Left ventricle myocardium superior (tissue), 1 donor: ENCODE data around the gene MCC. TPM values are rescaled to one million over a fixed set of nuclear protein-coding genes. Genes with fewer than 3 reads are reported as not detected.
"Not testable (repeated sequence)": the region's sequence is repeated elsewhere in the genome, so short reads cannot be mapped to it uniquely, and the experiment has no call there.

Experiments used
- ATAC-seq: fragments of 200-7000 bp; cut with Tn5 transposase; one replicate; pipeline ENCODE4 v1.9.1; 2020; ENCODE audit warnings: mild to moderate bottlenecking, moderate library complexity
- DNase-seq: peaks from one replicate; pipeline ENCODE4 v3.0.0-alpha.2; 2020
- intact Hi-C: fragments of 100-400 bp; cut with micrococcal nuclease; formaldehyde crosslinking; loops from one replicate; pipeline ENCODE4 v1.11.0; 2022
- total RNA-seq: library from RNA; stranded (reverse); fragmentation: NEBNext Ultra II Directional; extraction: Animal tissue kit (Norgen Biotek cat#: 25700); gene quantifications from one replicate; pipeline ENCODE4 v1.2.1, GENCODE V29; 2021
- donor health status: DM: no; HTN: yes; CAD: no; lungs with severe emphysema.

Gene MCC
- total RNA-seq, 1 donor from 2014 or later = 27.1 TPM

DNA sequence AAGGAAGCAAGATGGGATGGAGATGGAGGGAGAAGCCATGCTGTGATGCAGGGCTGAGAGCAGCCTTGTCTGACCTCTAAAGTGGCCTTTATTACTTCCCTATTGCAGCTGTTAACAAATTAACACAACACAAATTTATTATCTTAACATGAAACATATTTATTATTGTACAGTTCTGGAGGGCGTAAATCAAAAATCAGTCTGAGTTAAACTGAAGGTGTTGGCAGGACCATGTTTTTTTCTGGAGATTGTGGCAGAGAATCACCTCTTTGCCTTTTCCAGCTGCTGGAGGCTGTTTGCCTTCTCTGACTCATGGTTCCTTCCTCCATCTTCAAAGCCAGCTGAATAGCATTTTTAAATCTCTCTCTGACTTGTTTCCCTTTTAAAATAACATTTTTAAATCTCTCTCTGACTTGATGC, 7.2 kb upstream of the MCC start:
- ATAC-seq (no peak), DNase-seq (no peak)
- intact Hi-C loops = no loop called here

DNA sequence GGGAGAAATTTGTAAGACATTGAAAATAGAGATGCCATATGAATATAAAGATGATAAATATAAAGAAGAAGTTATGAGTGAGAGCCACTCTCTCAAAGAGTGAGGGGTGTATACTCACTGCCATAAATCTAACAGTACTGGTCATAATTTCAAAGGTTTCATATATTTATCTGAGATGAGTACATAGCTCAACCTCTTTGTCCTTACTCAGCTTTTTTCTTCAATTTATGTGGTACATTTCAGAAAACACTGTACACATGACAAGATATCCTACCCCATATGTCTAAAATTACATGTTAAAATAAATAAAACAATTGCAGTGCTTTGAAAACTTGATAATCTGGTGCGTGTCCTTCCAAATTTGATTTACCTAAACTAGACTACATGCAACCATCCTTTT, 5.2 kb upstream of the MCC start:
- ATAC-seq (no peak), DNase-seq (no peak)
- intact Hi-C loops = no loop called here

DNA sequence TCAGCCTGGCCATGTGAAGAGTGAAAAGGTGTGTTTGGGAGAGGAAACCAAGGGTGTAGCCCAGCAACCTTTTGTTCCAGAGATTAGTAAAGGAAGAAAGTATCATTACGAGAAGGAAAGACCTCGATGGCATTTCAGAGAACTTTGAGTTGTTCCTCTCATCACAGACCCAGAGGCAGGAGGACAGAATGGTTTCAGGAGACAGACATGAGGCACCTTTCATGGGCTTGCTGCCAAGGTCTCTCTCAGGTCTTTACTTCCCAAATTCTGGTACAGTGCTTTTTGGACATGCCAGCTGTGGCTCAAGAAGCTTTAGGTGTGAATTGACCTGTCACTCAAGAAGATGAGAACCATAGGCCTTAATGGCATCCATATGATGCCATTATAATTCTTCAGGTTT, 2.8 kb upstream of the MCC start:
- no peak for ATAC-seq
- intact Hi-C loops = no loop called here
- no peak for DNase-seq

DNA sequence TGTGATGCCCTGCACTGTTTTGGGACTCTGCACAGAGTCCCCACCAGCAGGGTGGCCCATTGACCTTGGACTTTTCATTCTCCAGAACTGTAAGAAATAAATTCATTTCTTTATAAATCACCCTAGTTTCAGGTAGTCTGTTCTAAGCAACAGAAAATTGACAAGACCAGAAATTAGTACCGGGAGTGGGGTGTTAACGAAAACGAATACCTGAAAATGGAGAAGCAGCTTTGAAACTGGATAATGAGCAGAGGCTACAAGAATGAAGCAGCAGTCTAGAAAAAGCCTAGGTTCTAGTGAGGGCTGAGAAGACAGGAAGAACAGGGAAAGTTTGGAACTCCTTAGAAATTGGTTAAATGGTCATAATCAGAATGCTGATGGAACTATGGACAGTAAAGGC, 2.1 kb upstream of the MCC start:
- ATAC-seq (no peak), DNase-seq (no peak)
- intact Hi-C loops = no loop called here

DNA sequence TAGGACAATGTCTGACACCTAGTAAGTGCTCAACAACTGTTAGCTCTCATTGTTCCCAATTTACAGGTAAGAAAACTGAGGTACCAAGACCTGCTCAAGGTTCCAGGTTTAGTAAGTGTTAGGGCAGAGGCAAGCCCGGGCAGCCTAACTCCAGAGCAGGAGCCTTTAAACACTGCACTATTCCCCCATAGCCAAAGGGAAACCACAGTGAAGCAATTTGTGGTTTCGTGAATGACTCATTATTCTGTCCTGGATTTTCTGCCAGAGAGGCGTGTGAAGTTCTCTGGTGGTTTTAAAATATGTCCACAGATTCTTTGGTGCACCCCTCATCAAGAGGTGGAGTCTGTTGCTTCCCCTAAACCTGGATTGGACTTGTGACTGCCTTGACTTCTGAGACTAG, 1.0 kb upstream of the MCC start:
- DNase-seq = no peak
- intact Hi-C loops = no loop called here
- ATAC-seq = peak; percentile 73

DNA sequence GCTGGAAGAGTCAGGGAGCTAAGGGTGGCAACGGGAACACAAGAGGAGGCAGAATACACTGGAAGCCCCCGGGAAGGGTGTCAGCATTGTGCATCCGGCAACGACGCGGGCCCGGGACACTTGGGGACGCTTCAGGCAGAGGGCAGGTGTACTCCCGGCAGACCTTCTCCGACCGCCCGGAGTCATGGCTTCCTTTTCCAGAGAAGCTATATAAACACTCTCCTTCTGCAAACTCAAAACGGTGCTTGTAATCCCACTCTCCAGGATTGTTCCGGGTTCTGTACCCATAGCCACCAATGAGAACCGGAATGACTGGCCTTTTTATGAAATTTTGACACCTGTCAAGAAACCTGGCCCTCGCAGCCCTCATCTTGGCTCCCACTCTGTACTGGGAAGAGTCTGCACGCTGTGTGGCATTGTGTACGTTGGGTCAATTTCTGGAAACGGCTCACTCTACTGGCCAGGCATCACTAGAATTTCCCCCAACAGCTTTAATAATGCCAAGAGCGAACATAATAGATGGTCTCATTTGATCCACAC, 462 bp upstream of the MCC start:
- intact Hi-C loops = no loop called here
- DNase-seq (no peak), ATAC-seq (peak; percentile 54)

DNA sequence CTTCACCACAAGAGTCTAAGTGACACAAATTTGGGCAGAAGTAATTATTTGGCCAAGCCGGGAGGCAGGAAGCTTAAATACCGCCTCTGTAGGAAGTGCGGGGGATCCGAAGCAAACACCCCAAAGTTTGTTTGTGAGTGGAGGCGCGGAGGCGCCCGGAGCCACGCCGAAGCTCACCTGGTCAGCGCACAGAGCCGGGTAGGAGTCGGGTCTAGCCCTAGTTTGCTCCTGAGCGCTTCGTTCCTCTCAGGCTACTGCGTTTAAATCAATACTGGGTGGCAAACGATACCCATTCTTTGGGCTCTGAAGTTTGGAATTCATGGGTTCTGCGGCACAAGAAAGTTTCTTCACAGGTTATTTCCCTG, 855 bp downstream of the MCC start:
- intact Hi-C loops = no loop called here
- ATAC-seq (peak; percentile 10), DNase-seq (no peak)

DNA sequence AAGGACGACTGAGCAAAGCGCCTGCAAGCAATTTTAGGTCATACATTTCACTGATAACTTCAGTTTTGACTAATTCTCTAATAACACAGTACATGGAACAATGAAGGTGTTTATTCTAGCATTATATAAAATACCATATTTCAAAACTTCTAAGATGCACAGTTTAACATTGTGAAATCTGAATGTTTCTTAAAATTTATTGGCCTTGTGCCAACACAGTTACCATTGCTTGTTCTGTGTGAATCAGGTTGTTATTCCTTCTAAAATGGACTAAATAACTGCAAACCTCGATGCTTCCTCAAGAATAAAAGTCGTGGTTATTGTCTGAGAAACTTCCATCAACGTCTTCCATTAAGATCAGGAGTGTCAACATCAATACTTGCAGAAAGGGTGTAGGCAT, 8.0 kb downstream of the MCC start:
- intact Hi-C loops = no loop called here
- no peak for ATAC-seq
- no peak for DNase-seq

DNA sequence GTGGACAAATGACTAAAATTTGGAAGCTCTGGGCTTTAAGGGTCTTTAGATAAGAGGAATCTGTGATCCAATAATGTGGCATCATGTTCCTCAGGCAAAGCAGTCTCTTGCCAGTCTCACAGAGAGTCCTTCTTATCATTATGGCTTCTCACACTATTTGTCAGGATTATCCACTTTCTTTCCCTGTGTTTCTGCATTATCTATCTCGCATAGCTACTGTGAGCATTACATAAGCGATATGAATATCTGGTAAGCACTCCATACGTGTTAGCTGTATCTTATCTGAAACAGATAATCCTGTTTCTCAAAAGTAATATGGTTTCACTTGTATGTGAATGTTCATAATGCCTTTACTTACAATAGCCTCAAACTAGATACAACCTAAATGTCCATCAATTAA, 9.6 kb downstream of the MCC start:
- intact Hi-C loops = no loop called here
- ATAC-seq = no peak
- no peak for DNase-seq

DNA sequence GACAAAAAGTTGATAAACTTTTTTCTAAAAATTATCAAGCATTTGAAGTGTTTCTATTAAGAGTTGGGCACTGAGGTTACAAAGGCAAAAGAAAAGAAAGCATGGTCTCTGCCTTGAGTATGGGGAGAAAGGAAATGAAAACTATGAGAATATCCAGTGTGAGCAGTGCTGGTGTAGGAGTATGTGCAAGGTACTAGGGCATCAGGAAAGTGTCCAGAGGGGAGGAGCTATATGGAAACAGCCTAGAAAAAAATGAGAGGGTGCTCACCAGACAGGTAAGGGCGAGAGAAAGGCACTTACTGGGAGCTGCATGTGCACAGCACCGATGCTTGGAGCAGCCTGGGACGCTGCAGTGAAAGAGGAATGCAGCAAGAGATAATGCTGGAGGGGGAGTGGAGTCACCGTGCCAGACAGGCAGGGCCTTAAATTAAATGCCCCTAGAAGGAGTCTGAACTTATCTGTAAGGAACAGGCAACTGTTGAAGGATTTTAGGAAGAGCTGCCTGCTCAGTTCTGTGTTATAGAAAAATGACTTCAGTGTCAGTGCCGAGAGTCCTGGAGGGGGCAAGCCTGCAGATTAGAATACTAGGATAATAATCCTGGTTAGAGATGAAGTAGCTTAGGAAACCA, 14.0 kb downstream of the MCC start:
- DNase-seq = no peak
- peak; percentile 47 for ATAC-seq
- intact Hi-C loops = no loop called here

DNA sequence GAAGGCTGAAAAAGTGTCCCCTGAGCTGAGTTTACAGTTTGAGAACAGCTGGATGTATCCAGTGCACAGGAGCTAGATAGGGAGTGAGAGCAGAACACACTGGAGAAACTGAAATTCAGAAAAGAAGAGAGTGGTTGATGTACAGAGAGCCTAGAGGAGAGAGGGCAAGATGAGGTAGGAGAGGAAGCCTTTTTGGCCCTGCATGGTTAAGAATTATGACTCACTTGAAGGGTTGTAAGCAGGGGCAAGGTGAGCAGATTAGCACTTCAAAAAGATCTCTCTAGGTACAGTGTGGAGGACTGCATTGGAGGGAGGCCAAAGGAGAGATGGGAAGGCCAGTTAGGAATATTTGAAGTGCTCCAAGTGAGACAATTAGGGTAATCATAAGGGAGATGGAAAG, 25.2 kb downstream of the MCC start:
- DNase-seq = no peak
- intact Hi-C loops = no loop called here
- no peak for ATAC-seq

DNA sequence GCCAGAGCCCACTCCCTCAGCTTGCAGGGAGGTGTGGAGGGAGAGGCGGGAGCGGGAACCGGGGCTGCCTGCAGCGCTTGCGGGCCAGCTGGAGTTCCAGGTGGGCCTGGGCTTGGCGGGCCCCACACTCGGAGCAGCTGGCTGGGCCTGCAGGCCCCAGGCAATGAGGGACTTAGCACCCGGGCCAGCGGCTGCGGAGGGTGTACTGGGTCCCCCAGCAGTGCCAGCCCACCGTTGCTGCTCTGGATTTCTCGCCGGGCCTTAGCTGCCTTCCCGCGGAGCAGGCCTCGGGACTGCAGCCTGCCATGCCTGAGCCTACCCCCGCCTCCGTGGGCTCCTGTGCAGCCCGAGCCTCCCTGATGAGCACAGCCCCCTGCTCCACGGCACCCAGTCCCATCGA, 31.1 kb downstream of the MCC start:
- intact Hi-C loops, DNase-seq, ATAC-seq: not testable (repeated sequence)

DNA sequence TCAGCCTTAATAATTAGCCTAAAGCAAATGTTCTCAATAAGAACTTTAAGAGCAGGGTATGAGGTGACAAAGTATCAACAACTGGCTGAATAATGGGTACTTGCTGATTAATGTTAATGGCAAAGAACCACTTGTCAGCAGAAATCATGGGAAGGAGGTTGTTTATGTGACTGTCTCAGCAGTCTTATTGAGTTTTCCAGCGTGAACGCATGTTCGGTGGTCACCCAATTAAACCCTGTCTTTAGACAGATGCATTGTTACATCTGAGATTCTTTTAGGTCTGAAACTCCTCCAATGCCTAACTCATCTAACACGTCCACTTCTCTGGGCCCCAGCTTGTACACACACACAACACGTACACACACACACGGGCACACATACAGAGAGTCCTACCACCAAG, 35.3 kb downstream of the MCC start:
- DNase-seq (no peak), ATAC-seq (no peak)
- intact Hi-C loops = no loop called here

DNA sequence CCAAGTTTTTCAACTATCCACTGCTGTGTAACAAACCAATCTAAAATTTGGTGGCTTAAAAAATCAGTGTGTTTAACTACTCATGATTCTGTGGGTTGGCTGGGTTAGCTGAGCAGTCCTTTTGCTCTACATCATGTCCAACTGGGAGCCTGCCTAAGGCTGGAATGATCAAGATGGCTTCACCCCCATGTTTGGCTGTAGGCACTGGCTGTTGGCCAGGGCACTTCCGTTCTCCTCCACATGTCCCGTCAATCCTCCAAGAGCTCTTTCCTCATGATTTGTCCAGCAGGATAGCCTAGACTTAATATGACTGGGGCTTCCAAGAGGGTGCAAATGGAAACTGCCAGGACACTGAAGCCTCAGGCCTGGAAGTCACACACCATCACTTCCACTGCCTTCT, 36.5 kb downstream of the MCC start:
- ATAC-seq = peak; percentile 22
- peak; percentile 33 for DNase-seq
- intact Hi-C loops = no loop called here

DNA sequence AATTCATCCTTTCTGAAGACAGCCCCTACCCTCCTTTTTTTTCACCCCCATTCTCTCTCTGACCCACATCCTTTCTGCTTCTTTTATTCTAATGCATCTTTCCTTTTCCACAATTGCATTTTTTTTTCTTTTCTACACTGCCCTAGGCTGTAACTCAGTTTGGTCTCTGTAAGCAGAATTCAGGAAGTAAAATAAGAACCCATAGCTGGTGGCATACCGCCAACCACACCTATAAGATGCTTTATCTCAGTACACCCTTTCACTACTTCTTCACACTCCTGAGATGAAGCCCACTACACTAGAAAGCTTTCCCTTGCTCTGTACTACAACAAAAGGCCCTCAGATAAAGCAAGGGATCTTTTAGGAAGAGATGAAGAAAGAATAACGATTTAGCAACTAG, 37.3 kb downstream of the MCC start:
- ATAC-seq = no peak
- DNase-seq = no peak
- intact Hi-C loops = no loop called here

DNA sequence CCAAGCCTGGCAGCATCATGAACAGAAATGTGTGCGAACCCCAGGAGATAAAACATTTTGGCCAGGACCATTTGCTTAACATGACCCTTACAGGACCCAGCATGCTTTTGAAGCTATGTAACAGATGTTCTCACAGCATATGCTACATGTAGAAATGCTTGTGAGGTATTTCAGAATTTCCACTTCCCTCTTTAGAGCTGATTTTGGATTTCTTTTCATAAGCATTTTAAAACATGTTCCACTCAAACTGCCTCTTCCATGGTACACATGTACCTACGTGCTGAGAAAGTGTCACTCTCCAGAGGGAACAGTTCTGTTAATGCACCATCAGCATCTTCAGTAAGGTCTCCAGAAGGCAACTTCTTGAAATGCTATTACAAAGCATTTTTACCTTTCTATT, 37.8 kb downstream of the MCC start:
- intact Hi-C loops = no loop called here
- ATAC-seq = no peak

DNA sequence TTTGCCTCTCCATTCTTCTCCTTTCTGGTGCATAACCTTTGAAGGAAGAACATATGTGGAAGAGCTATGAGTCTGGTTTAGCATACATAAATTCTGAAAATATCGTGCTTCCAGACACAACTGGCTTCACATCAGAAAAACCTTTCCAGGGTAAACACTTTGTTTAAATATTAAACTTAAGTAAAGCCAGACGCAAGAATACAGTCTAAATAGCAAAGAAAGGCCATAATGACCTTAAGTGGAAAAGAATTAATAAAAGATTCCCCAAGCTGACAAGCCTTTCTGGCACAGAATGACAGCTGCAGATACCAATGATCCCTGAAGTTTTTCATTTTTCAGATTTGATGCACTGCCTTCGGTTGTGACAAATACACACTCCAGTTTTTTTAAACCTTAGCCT, 40.0 kb downstream of the MCC start:
- intact Hi-C loops = no loop called here
- DNase-seq (no peak), ATAC-seq (no peak)

More for the DNA sequence above, 37.8 kb downstream of the MCC start:
- DNase-seq = no peak

DNA sequence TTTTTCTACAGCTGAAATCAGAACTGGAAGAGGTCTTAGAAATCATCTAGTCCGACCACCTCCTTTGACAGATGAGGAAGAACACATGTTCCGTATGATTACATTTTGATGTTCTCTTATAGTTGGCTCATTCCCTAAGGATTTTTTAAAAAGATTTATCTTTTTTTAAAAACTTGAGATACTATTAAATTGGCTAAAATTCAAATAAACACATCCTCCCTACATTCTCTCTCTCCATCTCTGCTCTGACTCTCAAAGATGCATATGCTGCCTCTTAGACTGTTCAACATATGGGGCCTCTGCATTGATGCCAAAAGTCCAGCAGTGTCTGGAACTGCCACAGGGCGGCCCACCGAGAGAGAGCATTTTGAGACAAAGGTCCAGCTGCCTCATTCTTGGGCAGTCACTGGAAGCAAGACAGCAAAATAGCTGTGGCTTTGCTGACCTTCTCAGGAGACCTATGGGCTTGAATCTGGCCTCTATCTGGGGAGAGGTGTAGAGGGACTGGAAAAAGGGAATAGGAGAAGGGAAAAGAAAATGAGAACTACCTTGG, 40.7 kb downstream of the MCC start:
- intact Hi-C loops = no loop called here

DNA sequence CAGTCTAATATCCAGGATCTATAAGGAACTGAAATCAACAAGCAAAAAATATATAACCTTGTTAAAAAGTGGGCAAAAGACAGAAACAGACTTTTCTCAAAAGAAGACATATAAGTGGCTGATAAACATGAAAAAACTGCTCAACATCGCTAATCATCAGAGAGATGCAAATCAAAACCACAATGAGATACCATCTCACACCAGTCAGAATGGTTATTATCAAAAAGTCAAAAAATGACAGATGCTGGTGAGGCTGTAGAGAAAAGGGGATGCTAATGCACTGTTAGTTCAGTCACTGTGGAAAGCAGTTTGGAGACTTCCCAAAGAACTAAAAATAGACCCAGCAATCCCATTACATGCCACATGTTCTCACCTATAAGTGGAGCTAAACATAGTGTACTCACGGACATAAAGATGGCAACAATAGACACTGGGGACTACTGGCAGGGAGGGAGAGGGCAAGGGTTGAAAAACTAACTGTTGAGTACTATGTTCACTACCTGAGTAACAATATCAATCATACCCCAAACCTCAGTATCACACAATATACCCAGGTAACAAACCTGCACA, 41.8 kb downstream of the MCC start:
- intact Hi-C loops = no loop called here
- ATAC-seq (peak; percentile 98), DNase-seq (no peak)

More for the DNA sequence above, 40.7 kb downstream of the MCC start:
- ATAC-seq = no peak
- DNase-seq = no peak

DNA sequence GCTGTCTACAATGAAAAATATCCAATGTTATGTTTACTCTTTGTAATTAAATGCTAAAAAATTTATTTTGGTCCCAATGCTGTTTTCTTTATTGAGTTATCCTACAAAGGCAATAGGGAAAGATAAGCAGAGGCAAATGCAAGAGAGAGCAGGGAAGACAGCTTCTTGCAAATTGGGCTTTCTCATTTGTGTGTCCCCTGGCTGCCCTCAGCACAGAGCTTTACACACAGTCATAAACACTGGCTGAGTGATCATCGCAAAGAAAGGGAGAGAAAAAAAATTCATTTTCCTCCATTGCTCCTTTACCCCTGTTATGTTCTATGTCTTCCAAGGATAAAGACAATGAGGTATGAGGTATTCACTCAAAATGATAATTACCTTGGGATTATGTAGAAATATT, 51.1 kb downstream of the MCC start:
- intact Hi-C loops = no loop called here
- DNase-seq (no peak), ATAC-seq (no peak)

DNA sequence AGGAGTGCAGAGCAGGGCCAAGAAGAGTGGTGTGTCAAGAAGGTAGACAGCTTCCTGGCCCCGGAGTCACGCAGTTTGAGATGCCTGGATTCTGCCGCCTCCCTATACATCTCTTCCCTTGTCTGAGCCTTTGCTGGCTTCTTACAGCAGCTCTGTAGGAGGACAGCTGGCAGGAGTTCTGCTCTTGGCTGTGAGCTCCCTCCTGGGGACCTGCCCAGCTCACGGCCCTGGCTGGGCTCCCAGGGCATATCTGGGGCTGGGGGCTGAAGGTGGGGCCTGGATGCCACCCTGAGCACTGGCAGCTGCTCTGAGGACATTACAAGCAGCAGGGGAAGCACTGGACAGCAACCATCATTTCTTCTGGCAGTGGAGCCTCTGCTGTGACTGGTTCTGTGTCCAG, 52.7 kb downstream of the MCC start:
- DNase-seq (peak; percentile 61), ATAC-seq (peak; percentile 92)
- intact Hi-C loops = no loop called here
